ENCODE data around the gene EXT2.

Gene EXT2

DNA sequence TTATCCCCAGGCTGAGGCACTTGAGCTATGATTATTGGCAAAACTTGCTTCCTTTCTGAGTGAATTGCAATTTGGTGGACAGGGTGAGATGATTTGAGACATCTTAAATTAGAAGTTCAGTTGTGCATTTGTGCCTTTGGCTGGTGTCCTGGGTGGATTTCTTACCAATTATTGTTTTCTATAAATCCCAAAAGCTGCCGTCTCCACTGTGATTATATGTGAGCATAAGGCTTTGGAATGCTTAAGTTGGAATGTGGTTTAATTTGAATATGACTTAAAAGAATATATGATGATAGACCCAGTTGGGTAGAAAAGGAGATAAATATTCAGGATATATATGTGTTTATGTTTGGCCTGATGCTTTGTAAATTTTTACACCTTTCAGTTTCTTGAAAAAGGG lies 70.0 kb downstream of the EXT2 start:
- no peaks in the 10 kb centered on the region for H3K4me1 ChIP-seq (ENCODE audit: low read depth, poor library complexity, severe bottlenecking)
- no peaks in the 10 kb centered on the region for H3K27me3 ChIP-seq (ENCODE audit: insufficient read depth, low read depth)
- no peak overlapping the region for H3K27ac ChIP-seq
- H4K20me1 ChIP-seq (ENCODE audit: insufficient read depth): no peaks in the 10 kb centered on the region
- H3K4me3 ChIP-seq (IDR thresholded peaks at IDR 0.05; ENCODE audit: insufficient read depth, low read depth, low read length): no peak overlapping the region
- no peaks in the 10 kb centered on the region for H3K79me2 ChIP-seq (ENCODE audit: insufficient read depth, low read depth)
- H3K9ac ChIP-seq: no peak overlapping the region
- H3K36me3 ChIP-seq (ENCODE audit: insufficient read depth): no peaks in the 10 kb centered on the region
- no peak overlapping the region for H2AFZ ChIP-seq (ENCODE audit: low read depth)
- TF ChIP-seq, protein P1, sequence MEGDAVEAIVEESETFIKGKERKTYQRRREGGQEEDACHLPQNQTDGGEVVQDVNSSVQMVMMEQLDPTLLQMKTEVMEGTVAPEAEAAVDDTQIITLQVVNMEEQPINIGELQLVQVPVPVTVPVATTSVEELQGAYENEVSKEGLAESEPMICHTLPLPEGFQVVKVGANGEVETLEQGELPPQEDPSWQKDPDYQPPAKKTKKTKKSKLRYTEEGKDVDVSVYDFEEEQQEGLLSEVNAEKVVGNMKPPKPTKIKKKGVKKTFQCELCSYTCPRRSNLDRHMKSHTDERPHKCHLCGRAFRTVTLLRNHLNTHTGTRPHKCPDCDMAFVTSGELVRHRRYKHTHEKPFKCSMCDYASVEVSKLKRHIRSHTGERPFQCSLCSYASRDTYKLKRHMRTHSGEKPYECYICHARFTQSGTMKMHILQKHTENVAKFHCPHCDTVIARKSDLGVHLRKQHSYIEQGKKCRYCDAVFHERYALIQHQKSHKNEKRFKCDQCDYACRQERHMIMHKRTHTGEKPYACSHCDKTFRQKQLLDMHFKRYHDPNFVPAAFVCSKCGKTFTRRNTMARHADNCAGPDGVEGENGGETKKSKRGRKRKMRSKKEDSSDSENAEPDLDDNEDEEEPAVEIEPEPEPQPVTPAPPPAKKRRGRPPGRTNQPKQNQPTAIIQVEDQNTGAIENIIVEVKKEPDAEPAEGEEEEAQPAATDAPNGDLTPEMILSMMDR (conservative IDR thresholded peaks at IDR 0.05; ENCODE audit: low read depth, low read length): no peak
- H3K4me2 ChIP-seq: no peak overlapping the region

DNA sequence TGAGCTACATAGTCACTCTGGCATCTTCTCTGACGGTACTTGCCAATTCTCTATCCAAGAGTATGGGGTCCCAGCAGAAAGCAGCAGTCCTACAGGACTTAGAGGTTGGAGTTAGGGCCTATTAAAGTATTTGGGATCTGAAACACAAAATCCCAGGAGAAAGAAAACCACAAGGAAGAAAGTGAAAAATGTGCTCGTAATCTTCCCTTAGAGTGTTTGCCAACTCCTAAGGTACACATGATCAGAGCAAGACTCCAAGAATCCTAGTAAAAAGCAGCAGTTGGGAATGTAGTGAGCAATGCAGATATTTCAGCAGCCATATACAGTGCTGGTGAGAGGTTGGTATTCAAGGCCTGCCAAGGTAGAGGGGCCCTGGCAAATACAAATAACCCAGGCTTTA lies 71.6 kb downstream of the EXT2 start:
- Histone ChIP-seq H3K79me2 (ENCODE audit: insufficient read depth, low read depth) (no peaks in the 10 kb centered on the region), H3K27me3 (ENCODE audit: insufficient read depth, low read depth) (no peaks in the 10 kb centered on the region), H4K20me1 (ENCODE audit: insufficient read depth) (no peaks in the 10 kb centered on the region), H2AFZ (ENCODE audit: low read depth) (no peak overlapping the region), H3K27ac (no peak overlapping the region), H3K9ac (no peak overlapping the region), H3K36me3 (ENCODE audit: insufficient read depth) (no peaks in the 10 kb centered on the region), H3K4me3 (IDR thresholded peaks at IDR 0.05; ENCODE audit: insufficient read depth, low read depth, low read length) (no peak overlapping the region), H3K4me1 (ENCODE audit: low read depth, poor library complexity, severe bottlenecking) (no peaks in the 10 kb centered on the region), H3K4me2 (no peak overlapping the region)
- TF ChIP-seq, protein P1 (conservative IDR thresholded peaks at IDR 0.05; ENCODE audit: low read depth, low read length): no peak

DNA sequence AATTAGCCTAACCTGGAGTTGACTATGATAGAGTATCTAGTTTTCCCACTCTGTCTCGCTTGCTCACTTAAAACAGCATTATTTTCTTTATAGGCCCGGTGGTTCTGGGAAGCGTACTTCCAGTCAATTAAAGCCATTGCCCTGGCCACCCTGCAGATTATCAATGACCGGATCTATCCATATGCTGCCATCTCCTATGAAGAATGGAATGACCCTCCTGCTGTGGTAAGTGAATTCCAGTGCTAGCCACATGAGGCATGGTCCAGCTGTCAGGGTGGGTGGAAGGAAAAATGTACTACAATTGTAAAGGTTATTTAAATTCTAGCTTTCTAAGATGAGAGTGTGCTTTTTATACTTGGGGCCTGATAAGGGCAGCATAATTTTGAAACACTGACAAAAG lies 76.0 kb downstream of the EXT2 start:
- Histone ChIP-seq H3K27me3 (ENCODE audit: insufficient read depth, low read depth) (no peaks in the 10 kb centered on the region), H3K27ac (no peak overlapping the region), H3K36me3 (ENCODE audit: insufficient read depth) (no peaks in the 10 kb centered on the region)

DNA sequence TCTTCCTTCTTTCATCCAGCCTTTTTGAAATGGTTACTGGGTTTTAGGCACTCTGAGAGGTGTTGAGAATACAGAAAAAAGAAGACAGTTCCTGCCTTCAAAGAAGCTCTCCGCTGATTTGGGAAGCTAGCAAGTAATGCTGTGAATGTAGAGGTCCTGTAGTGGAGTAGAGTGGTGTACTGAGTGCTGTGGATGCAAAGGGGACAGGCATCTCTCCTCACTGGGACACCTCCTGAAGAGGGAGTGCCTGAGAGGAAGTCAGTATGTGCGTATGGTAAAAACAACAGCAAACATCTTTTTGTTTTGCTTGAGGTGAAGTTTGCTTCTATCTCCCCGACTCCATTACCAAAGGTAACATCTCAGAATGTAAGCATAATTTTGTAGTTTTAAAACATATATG lies 77.5 kb downstream of the EXT2 start:
- Histone ChIP-seq H3K4me3 (IDR thresholded peaks at IDR 0.05; ENCODE audit: insufficient read depth, low read depth, low read length) (no peak overlapping the region), H3K9ac (no peak overlapping the region), H3K4me1 (ENCODE audit: low read depth, poor library complexity, severe bottlenecking) (no peaks in the 10 kb centered on the region), H3K4me2 (no peak overlapping the region), H3K27me3 (ENCODE audit: insufficient read depth, low read depth) (no peaks in the 10 kb centered on the region), H3K27ac (no peak overlapping the region), H2AFZ (ENCODE audit: low read depth) (no peak overlapping the region), H3K79me2 (ENCODE audit: insufficient read depth, low read depth) (no peaks in the 10 kb centered on the region), H3K36me3 (ENCODE audit: insufficient read depth) (no peaks in the 10 kb centered on the region; the same call in 1 of the 2 replicates), H4K20me1 (ENCODE audit: insufficient read depth) (no peaks in the 10 kb centered on the region)
- TF ChIP-seq, protein P1 (conservative IDR thresholded peaks at IDR 0.05; ENCODE audit: low read depth, low read length): no peak

More for the DNA sequence above, 76.0 kb downstream of the EXT2 start:
- TF ChIP-seq, protein P1 (conservative IDR thresholded peaks at IDR 0.05; ENCODE audit: low read depth, low read length): no peak
- Histone ChIP-seq H3K4me2 (no peak overlapping the region), H3K4me3 (IDR thresholded peaks at IDR 0.05; ENCODE audit: insufficient read depth, low read depth, low read length) (no peak overlapping the region), H3K79me2 (ENCODE audit: insufficient read depth, low read depth) (no peaks in the 10 kb centered on the region), H4K20me1 (ENCODE audit: insufficient read depth) (no peaks in the 10 kb centered on the region), H3K9ac (no peak overlapping the region), H3K4me1 (ENCODE audit: low read depth, poor library complexity, severe bottlenecking) (no peaks in the 10 kb centered on the region), H2AFZ (ENCODE audit: low read depth) (no peak overlapping the region)

Data from KMS-11 (cell line).